Measurements from ENCODE around the gene TPR. TPM values are rescaled to one million over a fixed set of nuclear protein-coding genes. Genes with fewer than 3 reads are reported as not detected.

The TPR gene
- 84.6 and 119 TPM in 2 replicates for total RNA-seq (ENCODE audit: low replicate concordance)

- H3K79me2 ChIP-seq (ENCODE audit: low read depth): peaks cover 92% of the 10 kb centered on the region
- H3K4me1 ChIP-seq: peaks cover 19% of the 10 kb centered on the region
- H3K4me1 Mint-ChIP-seq: peaks cover 13% of the 10 kb centered on the region
- peaks cover 17% of the 10 kb centered on the region for H3K36me3 ChIP-seq
- H3K9me3 Mint-ChIP-seq: no peaks in the 10 kb centered on the region
- peak within 1 kb of the TSS; percentile 86 for H3K4me3 ChIP-seq
- peaks cover 15% of the 10 kb centered on the region for H3F3A ChIP-seq (ENCODE audit: low read depth)
- peaks cover 4% of the 10 kb centered on the region for H3K27me3 Mint-ChIP-seq (ENCODE audit: insufficient read depth, low read depth)
- H3K27me3 ChIP-seq: no peaks in the 10 kb centered on the region
- H3K27ac Mint-ChIP-seq: peak within 1 kb of the TSS; percentile 95
- H3K27ac ChIP-seq: peak within 1 kb of the TSS; percentile 94
- peaks cover 16% of the 10 kb centered on the region for H4K20me1 ChIP-seq (ENCODE audit: low read depth)
- no peaks in the 10 kb centered on the region for H3K9me3 ChIP-seq (ENCODE audit: low read depth)
- no peak for TF ChIP-seq EZH2phosphoT487 (IDR thresholded peaks at IDR 0.05)
- TF ChIP-seq EZH2 (IDR thresholded peaks at IDR 0.05): no peak
- TF ChIP-seq CTCF (IDR thresholded peaks at IDR 0.05): peak; percentile 98
- H3K36me3 Mint-ChIP-seq: peaks cover 16% of the 10 kb centered on the region
- peak within 1 kb of the TSS; percentile 100 for H3K4me3 Mint-ChIP-seq
- peak within 1 kb of the TSS; percentile 77 for H2AFZ ChIP-seq (replicated peaks)
- H3K4me2 ChIP-seq: peak within 1 kb of the TSS; percentile 84
- H3K9ac ChIP-seq: peak within 1 kb of the TSS; percentile 87
- peak; percentile 99 for DNase-seq (ENCODE audit: low spot score)
Measured at GRCh38 chr1:186375152-186375928, at the start of gene TPR, which contains the start of gene ODR4. TPR (minus strand) TSS chr1:186375253; CDS start chr1:186375028, 225 bp downstream. ODR4 (plus strand) TSS chr1:186375838; CDS start chr1:186379786, 3,948 bp downstream.

- no peak overlapping the region for H3K4me3 Mint-ChIP-seq
- Histone ChIP-seq H3K79me2 (ENCODE audit: low read depth) (no peaks in the 10 kb centered on the region), H3K36me3 (no peaks in the 10 kb centered on the region), H3F3A (ENCODE audit: low read depth) (no peaks in the 10 kb centered on the region), H3K27me3 (no peaks in the 10 kb centered on the region), H3K4me1 (no peaks in the 10 kb centered on the region), H3K9ac (no peak overlapping the region), H4K20me1 (ENCODE audit: low read depth) (no peaks in the 10 kb centered on the region), H3K4me3 (no peak overlapping the region), H3K4me2 (no peak overlapping the region), H3K9me3 (ENCODE audit: low read depth) (no peaks in the 10 kb centered on the region), H2AFZ (replicated peaks) (no peak overlapping the region), H3K27ac (no peak overlapping the region)
- H3K36me3 Mint-ChIP-seq: no peaks in the 10 kb centered on the region
- no peaks in the 10 kb centered on the region for H3K27me3 Mint-ChIP-seq (ENCODE audit: insufficient read depth, low read depth)
- TF ChIP-seq EZH2 (IDR thresholded peaks at IDR 0.05): no peak
- TF ChIP-seq CTCF (IDR thresholded peaks at IDR 0.05): no peak
- no peak for TF ChIP-seq EZH2phosphoT487 (IDR thresholded peaks at IDR 0.05)
- no peaks in the 10 kb centered on the region for H3K9me3 Mint-ChIP-seq
- H3K27ac Mint-ChIP-seq: no peak overlapping the region
- H3K4me1 Mint-ChIP-seq: no peaks in the 10 kb centered on the region
- DNase-seq (ENCODE audit: low spot score): no peak
Measured at GRCh38 chr1:186424539-186424938, 49.5 kb upstream of the TPR start.

- no peaks in the 10 kb centered on the region for H3K27me3 Mint-ChIP-seq (ENCODE audit: insufficient read depth, low read depth)
- Histone ChIP-seq H3K27me3 (no peaks in the 10 kb centered on the region), H3K9ac (no peak overlapping the region), H3K4me1 (no peaks in the 10 kb centered on the region), H3K79me2 (ENCODE audit: low read depth) (no peaks in the 10 kb centered on the region), H3K4me3 (no peak overlapping the region), H3K36me3 (peaks cover 6% of the 10 kb centered on the region), H4K20me1 (ENCODE audit: low read depth) (no peaks in the 10 kb centered on the region), H3K9me3 (ENCODE audit: low read depth) (no peaks in the 10 kb centered on the region), H3F3A (ENCODE audit: low read depth) (no peaks in the 10 kb centered on the region), H3K4me2 (no peak overlapping the region), H3K27ac (no peak overlapping the region), H2AFZ (replicated peaks) (no peak overlapping the region)
- H3K9me3 Mint-ChIP-seq: no peaks in the 10 kb centered on the region
- H3K27ac Mint-ChIP-seq: no peak overlapping the region
- no peak overlapping the region for H3K4me3 Mint-ChIP-seq
- no peak for DNase-seq (ENCODE audit: low spot score)
- peaks cover 7% of the 10 kb centered on the region for H3K36me3 Mint-ChIP-seq
- no peaks in the 10 kb centered on the region for H3K4me1 Mint-ChIP-seq
- TF ChIP-seq EZH2phosphoT487 (IDR thresholded peaks at IDR 0.05) (no peak), EZH2 (IDR thresholded peaks at IDR 0.05) (no peak), CTCF (IDR thresholded peaks at IDR 0.05) (no peak)
Measured at GRCh38 chr1:186421446-186421845, 46.4 kb upstream of the TPR start.
